Stimulated activated CD4-positive, alpha-beta T cell treated with anti-CD3 and anti-CD28 coated beads, Interleukin-4, amount 100 ng/mL, for 1 hour (primary cell): ENCODE data around the gene SMIM41.

Experiments
- DNase-seq: peaks from one replicate; pipeline ENCODE4 v3.0.0-alpha.2; 2020

The SMIM41 gene

GRCh38 chr12:52063981-52064649, 15.4 kb upstream of the SMIM41 start:
- no peak for DNase-seq

DNA sequence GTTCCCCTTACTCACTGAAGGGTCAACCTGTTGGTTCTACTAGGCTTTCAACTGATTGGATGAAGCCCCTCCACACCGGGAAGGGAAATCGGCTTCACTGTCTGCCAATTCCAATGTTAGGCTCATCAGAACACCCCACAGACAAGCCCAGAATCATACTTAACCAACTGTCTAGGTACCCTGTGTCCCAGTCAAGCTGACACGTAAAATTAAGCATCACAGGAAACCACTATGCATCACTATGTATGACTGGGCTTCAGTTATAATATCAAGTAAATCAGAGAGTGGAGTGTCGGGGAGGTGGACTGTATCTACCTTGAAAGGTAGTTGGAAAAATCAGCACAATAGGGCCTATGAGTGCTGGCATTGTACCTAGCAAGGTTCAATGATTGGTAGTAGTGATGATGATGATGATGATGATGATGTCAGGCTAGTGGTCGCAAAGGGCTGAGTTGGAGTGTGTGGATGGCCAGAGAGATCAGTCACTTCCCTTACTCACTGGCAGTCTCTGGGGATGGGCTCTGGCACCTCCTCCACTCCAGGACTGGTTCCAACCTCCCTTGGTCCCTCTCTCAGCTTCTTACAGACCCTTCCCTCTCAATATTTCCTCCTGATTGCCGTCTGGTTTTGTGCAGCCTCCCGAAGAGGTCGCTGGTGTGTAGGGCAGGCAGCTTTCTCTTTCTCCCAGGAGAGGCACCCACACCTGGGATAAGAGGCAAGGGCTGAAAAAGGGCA, 13.0 kb upstream of the SMIM41 start:
- no peak for DNase-seq

DNA sequence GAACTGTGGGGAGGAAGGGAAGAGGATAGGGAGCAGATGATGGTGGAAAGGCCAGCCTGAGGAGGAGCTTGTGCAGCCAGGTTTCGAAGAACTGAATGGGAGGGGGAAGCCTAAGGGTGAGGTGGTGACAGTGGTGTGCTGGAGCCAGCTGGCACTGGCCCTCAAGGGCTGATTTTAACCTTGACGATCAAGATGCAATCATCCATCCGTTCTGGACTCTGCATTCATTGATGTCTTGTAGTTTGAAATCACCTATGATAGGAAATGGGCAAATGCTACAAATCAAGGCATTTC, 12.5 kb upstream of the SMIM41 start:
- no peak for DNase-seq

- DNase-seq = peak; percentile 84
Observed at GRCh38 chr12:52069327-52070184, 9.9 kb upstream of the SMIM41 start, which contains the start of gene ATG101. Gene ATG101 (plus strand): TSS chr12:52069978. CDS start chr12:52073651, 3,673 bp downstream.

DNA sequence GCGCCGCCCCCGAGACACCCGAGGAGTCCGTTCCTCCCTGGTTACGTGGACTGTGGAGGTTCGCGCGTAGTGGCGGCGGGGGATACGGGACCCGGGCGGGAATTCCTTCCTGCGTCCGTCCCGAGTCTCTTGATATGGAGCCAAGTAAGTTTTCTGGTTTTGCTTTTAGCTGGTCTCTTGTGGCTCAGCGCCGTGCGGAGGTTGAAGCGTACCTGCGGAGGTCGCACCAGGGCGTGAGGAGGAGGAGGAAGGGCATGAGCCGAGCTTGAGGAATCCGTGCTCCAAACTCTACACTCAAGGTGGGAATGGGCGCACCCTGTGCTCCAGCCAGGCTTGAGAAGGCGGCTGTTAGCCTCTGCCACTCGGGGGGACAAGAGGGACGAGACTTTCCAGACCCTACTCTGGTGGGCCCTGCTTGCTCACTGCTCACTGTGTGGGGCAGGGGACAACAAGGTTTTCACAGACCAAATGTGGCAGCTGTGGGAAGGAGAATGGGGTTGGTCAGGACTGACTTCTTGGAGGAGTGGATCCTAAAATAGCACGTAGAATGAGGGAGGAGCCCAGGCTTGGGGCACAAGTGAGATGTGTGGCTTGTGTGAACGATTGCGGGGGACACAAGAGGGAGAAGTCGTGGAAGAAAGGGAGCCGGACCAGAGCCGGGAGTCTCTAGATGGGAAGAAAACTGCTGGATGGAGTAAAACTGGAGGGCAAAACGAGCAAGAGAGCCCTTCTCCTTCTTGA, 9.1 kb upstream of the SMIM41 start:
- DNase-seq = no peak

DNA sequence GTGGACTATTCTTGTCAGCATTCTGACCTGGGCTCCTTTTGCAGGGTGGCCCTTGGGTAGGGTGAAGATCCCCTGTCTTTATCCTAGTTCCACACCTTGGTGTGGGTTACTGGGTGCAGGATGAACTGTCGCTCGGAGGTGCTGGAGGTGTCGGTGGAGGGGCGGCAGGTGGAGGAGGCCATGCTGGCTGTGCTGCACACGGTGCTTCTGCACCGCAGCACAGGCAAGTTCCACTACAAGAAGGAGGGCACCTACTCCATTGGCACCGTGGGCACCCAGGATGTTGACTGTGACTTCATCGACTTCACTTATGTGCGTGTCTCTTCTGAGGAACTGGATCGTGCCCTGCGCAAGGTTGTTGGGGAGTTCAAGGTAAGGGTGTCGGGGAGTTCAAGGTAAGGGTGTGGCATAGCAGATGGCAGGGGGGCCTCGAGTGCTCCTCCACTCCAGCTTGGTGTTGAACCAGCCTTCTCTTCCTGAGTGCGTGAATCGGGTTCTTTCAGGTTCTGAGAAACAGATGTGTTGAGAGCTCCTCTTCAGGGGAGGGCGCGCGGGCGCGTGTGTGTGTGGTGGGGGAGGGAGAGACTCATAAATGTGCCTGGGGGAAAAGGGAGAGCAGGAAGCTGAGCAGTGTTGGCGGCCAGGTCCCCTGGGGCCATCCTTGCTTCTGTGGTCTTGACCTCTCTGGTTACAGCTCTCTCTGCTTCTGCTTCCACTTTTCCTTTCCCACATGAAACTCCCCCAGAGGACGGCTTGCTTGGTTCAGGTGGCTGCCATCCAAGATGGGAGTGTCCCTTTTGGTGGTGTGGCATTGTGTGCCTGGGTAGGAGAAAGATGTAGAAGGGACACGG, 5.7 kb upstream of the SMIM41 start:
- no peak for DNase-seq

DNA sequence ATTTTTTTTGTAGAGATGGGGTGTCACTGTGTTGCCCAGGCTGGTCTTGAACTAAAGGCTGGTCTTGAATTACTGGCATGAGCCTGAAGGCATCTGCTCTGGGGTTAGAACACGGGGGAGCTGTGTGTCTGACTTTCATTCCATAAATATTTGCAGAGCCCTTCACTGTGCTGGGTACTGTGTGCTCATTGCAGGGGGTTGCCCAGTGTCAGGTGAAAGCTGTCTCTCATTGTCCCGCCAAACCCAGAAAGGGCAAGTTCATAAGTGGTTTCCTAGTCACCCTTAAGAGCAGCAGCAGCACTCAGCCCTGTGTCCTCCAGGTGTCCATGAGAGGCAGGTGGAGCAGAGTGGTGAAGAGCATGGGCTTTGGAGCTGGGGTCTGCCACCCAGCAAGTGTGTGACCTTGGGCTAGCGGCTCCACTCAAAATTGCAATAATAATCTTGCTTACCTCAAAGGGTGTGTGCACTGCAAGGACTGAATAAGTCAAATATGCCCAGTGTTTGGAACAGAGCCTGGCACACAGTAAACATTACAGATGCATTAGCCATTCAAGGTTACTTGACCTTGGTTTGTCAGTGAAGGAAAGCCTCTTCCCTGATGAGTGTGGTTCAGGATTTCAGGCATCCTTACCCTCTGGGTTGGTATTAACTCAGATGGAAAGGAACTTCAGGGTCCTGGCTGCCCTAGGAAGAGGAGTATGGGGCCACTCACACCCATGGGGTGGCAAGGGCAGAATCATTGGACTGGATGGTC, 4.4 kb upstream of the SMIM41 start:
- DNase-seq = no peak

- DNase-seq = no peak
Observed at GRCh38 chr12:52076811-52077210, 2.7 kb upstream of the SMIM41 start.

DNA sequence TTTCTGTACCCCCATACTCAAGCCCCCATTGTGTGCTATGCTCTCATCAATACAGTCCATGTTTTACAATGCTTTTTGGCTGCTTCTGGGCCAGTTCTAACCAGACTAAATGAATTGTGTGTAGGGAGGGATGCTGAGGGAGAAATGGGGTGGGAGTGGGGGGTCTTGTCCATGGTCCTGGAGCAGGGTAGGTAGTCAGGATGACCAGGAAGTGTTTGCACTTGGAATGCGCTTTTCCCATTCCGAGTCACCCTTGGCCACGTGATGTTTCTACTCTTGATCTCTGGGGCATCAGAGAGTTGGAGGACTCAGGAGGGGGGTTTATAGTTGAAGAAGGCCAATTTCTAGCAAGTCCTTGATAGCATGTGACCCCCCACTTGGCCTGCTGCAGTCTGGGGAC, 1.2 kb upstream of the SMIM41 start:
- DNase-seq = no peak

DNA sequence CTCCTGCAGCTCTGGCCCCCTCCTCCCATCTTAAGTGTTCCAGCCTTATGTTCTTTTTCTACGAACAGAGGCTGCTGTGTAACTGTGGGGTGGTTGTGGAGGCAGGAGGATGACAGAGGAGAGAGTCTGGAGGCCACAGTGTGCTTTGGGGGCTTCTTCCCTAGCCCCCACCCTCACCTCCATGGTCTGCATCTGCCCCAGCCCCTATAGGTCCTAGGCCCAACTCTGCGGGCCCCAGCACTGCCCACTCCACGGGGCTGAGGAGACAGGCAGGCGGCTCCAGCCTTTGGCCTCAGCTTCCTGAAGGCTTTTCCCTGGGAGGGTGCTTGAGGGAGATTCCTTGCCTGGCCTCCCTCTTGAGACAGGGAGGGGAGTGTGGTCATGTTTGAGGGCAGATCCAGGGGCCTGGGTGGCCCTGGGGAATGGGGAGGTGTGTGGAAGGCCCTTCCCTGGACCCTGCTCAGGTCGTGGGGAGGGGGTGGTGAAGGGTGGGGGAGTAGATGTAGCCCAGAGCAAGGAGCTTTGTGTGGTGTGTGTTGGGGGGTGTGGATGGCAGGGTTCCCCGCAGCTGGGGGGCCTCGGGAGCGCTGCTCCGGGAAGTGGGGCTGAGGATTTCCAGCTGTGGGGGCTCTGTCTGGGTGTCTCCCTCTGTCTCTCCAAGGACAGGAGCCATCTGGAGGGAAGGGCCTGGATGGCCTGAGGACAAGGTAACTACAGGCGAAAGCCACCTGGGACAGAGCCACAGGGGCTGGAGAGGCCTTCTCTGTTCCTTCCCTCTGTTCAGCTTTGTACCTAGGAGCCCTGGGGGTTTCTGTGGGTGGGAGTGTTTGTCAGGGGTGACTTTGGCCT, 1.1 kb downstream of the SMIM41 start:
- no peak for DNase-seq

DNA sequence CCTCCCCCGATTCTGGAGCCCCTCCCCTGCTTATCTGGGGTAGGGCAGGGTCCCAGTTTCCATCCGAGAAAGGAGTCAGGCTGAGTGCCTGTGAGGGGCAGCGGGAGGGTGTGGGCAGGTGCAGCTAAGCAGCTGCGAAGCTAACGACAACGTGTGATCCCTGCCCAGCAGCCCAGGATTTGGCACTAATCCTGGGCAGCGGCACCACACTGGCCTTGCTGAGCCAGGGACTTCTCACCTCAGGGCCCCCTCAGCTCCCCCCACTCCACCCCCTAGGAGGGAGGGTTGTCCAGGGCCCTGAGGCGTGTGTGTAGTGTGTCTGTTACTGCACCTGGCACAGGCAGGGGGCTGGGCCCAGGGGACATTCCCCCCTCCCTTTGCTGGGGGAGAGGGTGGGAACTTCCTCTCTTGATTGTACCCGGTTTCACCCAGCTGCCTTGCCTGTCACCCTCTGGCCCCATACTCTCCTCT, 1.8 kb downstream of the SMIM41 start:
- DNase-seq = no peak

- no peak for DNase-seq
Observed at GRCh38 chr12:52082026-52082668, 2.6 kb downstream of the SMIM41 start.

DNA sequence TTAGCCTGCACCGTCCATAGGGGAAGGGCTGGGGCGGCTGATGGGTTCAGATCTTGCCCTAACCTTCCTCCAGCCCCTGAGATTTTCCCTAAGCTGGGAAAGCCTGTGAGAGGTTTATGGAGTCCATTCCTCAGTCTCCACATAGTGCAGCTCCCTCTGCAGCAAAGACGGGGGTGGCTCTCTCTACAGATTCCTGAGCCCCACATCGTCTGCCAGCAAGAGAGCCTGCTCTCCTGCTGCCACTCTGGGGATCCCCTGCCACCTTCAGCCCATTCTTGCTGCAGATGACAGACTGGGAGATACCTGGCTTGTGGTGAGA, 3.1 kb downstream of the SMIM41 start:
- DNase-seq = no peak

DNA sequence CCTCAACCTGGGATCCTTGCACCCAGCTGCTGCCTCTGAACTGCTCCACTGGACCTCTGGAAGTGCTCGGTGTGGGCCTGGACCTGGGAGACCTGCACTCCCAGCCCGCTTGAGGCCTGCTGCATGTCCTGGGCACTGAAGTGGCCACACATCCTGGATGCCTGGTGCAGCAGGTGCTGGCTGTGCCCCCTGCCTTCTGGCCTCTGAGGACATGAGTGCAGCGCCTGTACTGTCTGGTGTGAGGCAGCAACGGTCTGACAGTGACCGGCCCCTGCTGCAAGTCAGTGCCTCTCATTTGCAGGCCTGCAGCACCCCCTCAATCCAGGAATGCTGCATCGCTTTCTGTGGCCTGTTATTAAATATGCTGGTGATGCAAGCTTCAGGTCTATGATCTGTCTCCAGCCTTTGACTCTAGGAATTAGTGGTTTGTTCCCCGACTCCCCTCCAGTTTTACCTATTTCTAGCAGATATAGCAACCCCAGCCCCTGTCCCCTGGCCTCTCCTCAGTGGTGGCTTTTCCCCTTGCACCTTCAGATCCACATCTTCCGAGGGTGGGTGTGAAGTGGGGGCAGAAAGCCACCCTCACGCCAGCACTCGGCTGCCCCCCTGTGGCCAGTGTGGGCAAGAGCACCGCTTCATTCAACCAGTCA, 3.6 kb downstream of the SMIM41 start:
- peak; percentile 71 for DNase-seq

- no peak for DNase-seq
Observed at GRCh38 chr12:52083638-52083996, 4.1 kb downstream of the SMIM41 start.

- no peak for DNase-seq
Observed at GRCh38 chr12:52084491-52085231, 5.2 kb downstream of the SMIM41 start.

DNA sequence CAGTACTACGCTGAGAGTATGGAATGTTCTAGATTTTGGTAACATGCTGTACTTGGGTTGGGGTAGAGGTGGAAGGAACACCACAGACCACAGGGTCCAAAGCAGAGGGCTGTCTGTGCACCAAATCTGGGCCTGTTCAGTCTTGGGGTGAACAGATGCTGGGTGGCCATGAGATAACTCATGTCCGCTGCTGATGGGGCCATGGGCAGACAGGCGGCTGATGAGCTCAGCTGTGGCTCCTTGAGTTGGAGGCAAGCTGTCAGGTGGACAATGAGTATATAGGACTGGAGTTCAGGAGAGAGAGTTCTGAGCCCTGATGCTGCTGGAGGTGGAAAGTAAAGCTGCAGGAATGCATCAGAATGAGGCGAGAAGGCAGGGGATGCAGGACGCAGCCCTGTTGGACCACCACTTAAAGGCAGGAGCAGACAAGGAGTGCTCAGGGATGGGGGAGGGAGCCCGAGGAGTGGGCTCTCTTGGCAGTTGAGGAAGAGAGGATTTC, 6.2 kb downstream of the SMIM41 start:
- no peak for DNase-seq

- DNase-seq = no peak
Observed at GRCh38 chr12:52086366-52086765, 6.9 kb downstream of the SMIM41 start.
